COLO668 (cell line): ENCODE data around the gene TMC4.
"Not testable (repeated sequence)": the region's sequence is repeated elsewhere in the genome, so short reads cannot be mapped to it uniquely, and the experiment has no call there.

Experiments
- DNase-seq: peaks from one replicate; lab custom pipeline; 2025; ENCODE audit not compliant: unreplicated experiment; lab: John Stamatoyannopoulos, UW

The TMC4 gene, protein sequence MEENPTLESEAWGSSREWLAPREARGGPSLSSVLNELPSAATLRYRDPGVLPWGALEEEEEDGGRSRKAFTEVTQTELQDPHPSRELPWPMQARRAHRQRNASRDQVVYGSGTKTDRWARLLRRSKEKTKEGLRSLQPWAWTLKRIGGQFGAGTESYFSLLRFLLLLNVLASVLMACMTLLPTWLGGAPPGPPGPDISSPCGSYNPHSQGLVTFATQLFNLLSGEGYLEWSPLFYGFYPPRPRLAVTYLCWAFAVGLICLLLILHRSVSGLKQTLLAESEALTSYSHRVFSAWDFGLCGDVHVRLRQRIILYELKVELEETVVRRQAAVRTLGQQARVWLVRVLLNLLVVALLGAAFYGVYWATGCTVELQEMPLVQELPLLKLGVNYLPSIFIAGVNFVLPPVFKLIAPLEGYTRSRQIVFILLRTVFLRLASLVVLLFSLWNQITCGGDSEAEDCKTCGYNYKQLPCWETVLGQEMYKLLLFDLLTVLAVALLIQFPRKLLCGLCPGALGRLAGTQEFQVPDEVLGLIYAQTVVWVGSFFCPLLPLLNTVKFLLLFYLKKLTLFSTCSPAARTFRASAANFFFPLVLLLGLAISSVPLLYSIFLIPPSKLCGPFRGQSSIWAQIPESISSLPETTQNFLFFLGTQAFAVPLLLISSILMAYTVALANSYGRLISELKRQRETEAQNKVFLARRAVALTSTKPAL

GRCh38 chr19:54172471-54173358 is at the start of gene TMC4:
Gene TMC4 (minus strand): TSS chr19:54173160. CDS start chr19:54173117, 43 bp downstream.
- DNase-seq = peak; percentile 94

DNA sequence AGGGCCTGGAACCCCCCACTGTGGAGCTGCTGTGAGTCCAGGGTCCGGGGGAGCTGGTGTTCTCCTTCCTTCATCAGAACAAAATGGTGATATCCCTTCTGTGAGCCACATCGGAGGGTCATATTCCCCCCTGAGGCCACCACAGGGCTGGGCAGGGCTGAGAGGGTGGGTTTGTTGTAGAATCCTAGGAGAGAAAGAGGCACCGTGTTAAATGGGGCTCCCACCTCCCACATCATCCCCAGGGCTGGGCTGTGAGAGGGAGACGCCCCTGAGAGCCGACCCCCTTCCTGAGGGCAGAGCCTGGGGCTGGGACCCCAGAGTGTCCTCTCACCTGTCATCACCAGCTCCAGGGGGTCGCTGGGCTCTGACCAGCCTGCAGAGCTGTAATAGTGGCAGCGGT is 49.0 kb upstream of the TMC4 start:
- not testable (repeated sequence) for DNase-seq

DNA sequence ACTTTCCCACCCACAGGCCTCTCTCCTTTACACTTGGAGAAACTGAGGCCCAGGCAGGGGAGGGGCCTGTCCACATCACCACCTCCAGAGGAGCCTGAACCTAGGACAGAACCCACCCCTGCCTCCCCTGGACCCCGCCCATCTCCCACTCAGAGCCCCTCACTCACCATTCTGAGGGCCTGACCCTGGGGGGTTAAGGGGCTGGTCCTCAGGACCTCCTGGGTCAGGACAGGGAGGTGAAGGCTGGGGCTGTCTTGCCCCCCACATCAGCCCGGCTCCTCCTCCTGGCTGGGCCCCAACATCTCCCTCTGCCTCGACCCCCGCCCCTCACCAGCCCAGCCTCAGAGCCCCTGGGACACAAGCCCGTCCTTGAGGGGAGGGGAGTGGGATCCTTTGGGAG is 46.7 kb upstream of the TMC4 start:
- DNase-seq = not testable (repeated sequence)

GRCh38 chr19:54218960-54219661 is 46.2 kb upstream of the TMC4 start:
- DNase-seq = no peak

DNA sequence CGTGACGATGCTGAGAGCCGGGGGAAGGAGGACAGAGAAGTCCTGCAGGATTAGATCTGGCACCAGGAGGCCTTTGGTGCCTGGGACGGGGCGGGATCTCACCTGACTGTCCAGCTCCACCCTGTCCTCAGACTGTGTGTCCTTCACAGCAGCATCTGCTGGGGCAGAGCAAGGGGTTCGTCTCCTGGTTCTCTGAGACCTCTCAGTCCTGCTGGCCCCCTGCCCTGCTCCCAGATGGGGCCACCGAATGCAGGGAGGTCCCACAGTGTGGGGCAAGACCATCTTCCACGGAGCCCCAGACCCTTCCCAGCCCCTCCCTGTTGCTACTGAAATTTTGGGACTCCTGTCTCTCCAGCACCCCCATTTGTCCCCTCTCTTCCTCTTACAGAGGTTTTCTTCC is 45.3 kb upstream of the TMC4 start:
- DNase-seq = no peak

GRCh38 chr19:54217517-54218247 is 44.7 kb upstream of the TMC4 start:
- DNase-seq = not testable (repeated sequence)

GRCh38 chr19:54216869-54217268 is 43.9 kb upstream of the TMC4 start:
- no peak for DNase-seq

DNA sequence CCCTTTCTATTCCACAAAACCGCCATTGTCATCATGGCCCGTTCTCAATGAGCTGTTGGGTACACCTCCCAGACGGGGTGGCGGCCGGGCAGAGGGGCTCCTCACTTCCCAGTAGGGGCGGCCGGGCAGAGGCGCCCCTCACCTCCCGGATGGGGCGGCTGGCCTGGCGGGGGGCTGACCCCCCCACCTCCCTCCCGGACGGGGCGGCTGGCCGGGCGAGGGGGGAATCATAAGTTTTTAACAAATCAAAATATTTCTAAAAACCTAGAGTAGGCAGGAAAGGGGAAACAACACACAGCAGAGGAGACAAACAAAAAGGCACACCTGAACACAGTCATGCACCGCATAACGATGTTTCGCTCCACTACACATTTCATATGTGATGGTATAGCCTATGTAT is 41.8 kb upstream of the TMC4 start:
- DNase-seq = not testable (repeated sequence)

DNA sequence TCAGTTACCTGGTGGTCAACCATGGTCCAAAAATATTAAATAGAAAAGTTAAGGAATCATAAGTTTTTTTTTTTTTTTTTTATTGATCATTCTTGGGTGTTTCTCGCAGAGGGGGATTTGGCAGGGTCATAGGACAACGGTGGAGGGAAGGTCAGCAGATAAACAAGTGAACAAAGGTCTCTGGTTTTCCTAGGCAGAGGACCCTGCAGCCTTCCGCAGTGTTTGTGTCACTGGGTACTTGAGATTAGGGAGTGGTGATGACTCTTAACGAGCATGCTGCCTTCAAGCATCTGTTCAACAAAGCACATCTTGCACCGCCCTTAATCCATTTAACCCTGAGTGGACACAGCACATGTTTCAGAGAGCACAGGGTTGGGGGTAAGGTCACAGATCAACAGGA is 41.3 kb upstream of the TMC4 start:
- not testable (repeated sequence) for DNase-seq

GRCh38 chr19:54211235-54211634 is 38.3 kb upstream of the TMC4 start:
- DNase-seq = no peak

DNA sequence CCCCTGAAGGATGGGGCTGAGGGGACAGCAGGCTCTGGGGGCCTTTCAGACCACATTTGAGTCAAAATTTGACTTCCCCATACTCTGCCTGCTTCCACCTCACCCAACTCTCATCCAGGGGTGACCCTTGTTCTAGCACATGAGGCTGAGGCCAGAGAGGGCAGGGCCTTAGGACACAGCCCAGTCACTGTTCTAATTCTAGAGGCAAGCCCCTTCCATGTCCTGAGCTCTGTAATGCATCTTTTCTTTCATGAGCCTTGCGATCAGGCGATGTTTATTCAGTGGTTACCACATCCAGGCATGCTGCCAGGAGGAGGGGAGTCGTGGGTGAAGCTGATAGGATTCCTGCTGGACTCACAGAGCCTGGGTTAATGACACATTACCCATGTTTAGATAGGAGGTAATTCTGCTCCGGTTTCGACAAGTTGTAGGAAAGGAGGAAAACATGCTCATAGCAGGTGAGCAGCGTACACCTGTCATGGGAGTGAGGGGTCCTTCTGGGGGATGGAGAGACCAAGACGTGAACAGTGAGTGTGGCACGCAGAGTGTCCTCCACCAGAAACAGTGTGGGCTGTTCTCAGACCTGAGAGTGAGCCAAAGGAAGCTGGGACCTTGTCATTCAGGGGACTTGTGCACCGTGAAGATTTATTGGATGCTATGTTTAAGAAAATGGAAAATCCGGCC is 37.0 kb upstream of the TMC4 start:
- DNase-seq = peak; percentile 91

- DNase-seq = peak; percentile 70
Measured at GRCh38 chr19:54209058-54209810, 36.3 kb upstream of the TMC4 start.

- peak; percentile 23 for DNase-seq
Measured at GRCh38 chr19:54208784-54209057, 35.8 kb upstream of the TMC4 start.

DNA sequence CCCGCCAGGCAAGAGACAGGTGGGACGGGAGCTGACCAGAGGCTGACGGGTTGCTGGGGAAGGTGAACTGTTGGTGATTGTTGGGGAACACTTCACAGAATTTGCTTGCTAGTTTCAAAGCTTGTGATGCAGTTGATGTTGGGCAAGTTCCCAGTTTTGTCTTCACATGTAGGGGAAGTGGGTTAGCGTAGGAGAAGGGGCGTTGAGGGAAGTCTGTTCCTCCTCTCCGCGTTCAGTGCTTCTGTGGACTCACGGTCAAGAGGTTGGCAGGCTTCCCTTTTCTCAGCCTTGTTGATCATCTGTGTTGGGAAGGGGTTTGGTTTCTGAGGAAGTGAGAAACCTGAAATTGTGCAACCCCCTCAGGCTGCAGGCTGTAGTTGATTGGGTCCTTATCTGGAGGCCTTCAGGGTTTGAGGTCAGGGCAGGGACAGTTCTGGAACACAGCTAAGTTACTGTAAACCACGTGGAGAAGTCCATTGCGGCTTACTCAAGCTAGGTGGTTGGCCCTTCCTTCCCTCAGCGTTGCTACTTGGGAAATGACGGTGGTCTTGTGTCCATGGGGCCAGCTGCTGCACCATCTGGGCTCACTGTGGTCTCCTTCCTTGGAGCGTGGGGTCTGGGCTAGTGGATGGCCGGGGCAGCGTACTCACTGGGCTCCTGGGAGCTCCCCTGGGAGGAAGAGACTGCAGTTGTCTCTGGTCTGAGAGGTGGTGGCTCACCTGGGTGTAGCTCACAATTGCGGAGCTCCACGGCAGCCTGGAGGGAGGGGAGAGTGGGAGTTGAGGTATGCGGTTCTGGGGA is 35.2 kb upstream of the TMC4 start:
- no peak for DNase-seq

DNA sequence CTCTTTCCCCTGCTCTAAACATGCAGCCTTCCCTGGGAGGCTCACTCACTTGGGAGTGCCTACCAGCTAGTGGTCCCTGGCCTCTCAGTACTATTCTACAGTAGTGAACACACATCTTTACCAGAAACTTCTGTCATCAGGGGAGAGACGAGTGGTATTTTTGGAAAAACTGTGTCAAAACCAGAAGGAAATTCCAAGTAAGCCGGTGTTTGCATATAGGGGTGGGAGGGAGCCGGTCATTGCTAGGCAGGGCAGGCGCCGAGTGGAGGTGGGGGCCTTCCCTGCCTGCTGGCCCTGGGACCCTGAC is 34.7 kb upstream of the TMC4 start:
- DNase-seq = no peak

DNA sequence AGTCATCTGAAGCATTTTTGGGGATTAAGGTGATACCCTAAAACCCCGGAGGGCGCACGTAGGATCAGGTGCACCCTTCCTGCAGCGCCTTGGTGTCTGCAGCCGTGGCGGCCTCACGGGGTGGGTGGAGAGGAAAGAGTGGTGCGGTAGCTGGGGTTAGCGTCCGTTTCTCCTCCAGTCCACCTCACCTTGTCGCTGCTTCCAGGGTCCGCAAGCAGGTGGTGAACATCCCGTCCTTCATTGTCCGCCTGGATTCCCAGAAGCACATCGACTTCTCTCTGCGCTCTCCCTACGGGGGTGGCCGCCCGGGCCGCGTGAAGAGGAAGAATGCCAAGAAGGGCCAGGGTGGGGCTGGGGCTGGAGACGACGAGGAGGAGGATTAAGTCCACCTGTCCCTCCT is 34.2 kb upstream of the TMC4 start:
- not testable (repeated sequence) for DNase-seq

GRCh38 chr19:54206831-54207177 is 33.8 kb upstream of the TMC4 start:
- no peak for DNase-seq

GRCh38 chr19:54206030-54206830 is 33.3 kb upstream of the TMC4 start:
- DNase-seq = no peak
